Measurements from ENCODE around the gene ALX4.

Gene ALX4

DNA sequence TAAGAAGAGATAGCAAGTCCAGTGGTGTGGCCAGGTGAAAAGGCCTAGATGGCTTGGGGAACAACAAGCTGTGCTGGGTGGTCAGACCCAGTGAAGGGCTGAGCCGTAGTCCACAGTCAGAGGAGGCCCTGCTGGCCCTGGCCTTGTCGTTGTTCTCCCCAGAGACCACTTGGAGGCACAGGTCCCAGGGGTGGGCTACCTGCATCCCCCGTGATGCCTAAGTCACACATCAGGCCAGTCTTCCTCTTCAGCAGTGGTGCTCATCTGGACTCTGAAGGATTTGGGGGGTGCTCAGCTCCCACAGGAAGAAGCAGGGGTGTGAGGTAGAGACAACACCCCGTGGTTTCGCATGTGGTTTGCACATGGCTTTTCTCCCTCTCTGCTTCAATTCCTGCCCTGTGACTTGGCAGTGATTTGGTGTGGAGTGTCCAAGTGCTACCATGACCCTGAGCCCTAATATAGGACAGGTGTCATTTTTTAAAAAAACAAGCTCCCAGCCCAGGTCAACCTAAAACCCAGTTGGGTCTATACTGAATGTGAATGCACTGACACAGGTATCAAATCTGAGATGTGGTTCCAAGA is 51.0 kb downstream of the ALX4 start:
- H3K4me1 ChIP-seq (ENCODE audit: control insufficient read depth, insufficient read depth, low read length): peaks cover 22% of the 10 kb centered on the region
- H3K9me3 ChIP-seq (ENCODE audit: control insufficient read depth, low read length): no peaks in the 10 kb centered on the region
- no peak overlapping the region for H3K4me3 ChIP-seq (ENCODE audit: insufficient read depth, low read depth, low read length)
- H3K27ac ChIP-seq (ENCODE audit: insufficient read depth, low read depth, low read length, poor library complexity, severe bottlenecking): no peak overlapping the region
- H3K27me3 ChIP-seq (ENCODE audit: control insufficient read depth, insufficient read depth, low read length, poor library complexity, severe bottlenecking): no peaks in the 10 kb centered on the region
- H3K36me3 ChIP-seq (ENCODE audit: control insufficient read depth, insufficient read depth, low read length): no peaks in the 10 kb centered on the region
- WGBS, 2 experiments: 97 to 98% methylated on average over 5 of the region's 5 CpGs

DNA sequence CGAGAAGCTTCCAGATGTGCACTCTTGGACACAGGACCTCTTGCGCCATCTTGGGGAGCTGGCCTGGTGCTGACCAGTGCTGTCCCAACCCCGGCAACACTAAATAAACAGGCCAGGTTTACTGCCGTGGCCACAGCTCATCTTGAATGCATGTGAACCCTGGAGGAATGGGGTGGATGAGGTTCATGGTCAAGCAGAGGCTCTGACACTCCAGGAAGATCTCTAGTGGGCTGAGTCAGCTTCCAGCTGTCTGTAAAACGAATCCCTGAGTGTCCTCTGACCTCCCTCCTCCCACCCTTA is 51.8 kb downstream of the ALX4 start:
- Histone ChIP-seq H3K4me1 (ENCODE audit: control insufficient read depth, insufficient read depth, low read length) (peaks cover 15% of the 10 kb centered on the region), H3K27me3 (ENCODE audit: control insufficient read depth, insufficient read depth, low read length, poor library complexity, severe bottlenecking) (no peaks in the 10 kb centered on the region), H3K27ac (ENCODE audit: insufficient read depth, low read depth, low read length, poor library complexity, severe bottlenecking) (no peak overlapping the region), H3K36me3 (ENCODE audit: control insufficient read depth, insufficient read depth, low read length) (no peaks in the 10 kb centered on the region), H3K9me3 (ENCODE audit: control insufficient read depth, low read length) (no peaks in the 10 kb centered on the region), H3K4me3 (ENCODE audit: insufficient read depth, low read depth, low read length) (no peak overlapping the region)
- 88 to 92% methylated on average over 5 of the region's 5 CpGs for WGBS, 2 experiments

DNA sequence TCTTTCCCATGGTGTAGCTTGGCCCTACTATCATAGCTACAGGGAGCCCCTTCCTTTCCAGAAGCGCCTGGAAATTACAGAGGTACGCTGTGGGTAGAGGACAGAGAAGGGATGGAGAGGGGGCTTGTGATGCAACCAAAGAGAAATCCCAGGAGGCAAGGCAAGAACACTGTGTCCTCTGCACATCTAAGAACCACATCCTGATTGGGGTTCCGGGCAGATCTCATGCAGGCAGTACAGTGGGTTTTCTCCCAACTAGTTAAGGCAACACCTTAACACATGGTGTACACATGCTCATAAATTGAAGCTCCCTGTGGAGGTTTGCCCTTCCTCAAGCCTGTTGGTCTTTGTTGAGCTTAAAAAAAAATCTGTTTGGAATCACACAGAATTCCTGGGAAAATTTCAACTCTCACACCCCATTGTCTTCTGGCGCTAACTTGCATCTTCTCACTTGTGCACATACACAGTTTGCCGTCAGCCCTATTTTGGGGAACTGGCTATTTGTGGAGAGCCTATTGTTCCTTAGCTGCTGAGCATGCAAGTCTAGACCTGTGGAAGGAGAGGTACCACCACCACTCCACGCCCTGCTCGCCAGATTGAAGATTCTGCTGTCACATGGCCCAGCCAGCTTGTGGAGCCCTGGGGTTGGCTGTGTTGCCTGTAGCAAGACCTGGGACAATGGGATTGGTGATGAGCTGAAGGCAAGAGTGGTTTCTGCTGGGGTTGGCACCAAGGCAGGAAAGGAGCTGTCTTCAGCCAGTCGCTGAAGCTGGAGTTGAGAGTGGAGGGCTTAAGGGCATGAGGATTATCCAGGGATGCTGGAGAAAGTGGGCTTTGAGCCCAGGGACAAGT is 52.4 kb downstream of the ALX4 start:
- no peak overlapping the region for H3K27ac ChIP-seq (ENCODE audit: insufficient read depth, low read depth, low read length, poor library complexity, severe bottlenecking)
- H3K36me3 ChIP-seq (ENCODE audit: control insufficient read depth, insufficient read depth, low read length): no peaks in the 10 kb centered on the region
- 98% methylated on average over 8 of the region's 8 CpGs for WGBS, 2 experiments
- H3K4me1 ChIP-seq (ENCODE audit: control insufficient read depth, insufficient read depth, low read length): peaks cover 15% of the 10 kb centered on the region
- no peaks in the 10 kb centered on the region for H3K27me3 ChIP-seq (ENCODE audit: control insufficient read depth, insufficient read depth, low read length, poor library complexity, severe bottlenecking)
- no peaks in the 10 kb centered on the region for H3K9me3 ChIP-seq (ENCODE audit: control insufficient read depth, low read length)
- no peak overlapping the region for H3K4me3 ChIP-seq (ENCODE audit: insufficient read depth, low read depth, low read length)

DNA sequence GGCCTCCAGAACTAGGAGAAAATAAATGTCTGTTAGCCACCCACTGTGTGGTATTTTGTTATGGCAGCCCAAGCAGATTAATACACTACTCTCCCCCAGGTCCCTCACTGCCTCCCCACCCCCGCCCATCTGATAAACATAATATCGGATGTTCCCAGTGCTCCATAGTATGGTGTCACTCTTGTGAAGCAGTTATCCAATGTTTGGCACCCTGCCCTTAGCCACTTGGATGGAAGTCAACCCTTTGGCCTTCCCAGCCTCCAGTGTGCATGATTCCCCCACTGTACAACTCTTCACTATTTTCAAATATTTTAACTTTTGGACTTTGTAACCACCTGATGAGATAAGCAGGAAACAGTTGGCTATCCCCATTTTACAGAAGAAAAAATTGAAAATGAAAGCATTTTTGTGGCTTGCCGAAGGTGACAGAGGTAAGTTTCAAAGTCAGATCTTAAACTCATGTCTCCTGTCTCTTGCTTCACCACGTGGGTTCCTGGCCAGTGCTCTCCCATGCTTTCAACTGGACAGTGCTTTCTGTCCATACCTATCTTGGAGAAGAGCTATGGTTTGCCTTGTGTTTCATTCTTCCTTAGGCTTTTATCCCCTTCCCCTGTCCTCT is 53.2 kb downstream of the ALX4 start:
- WGBS, 2 experiments: 94 to 96% methylated on average over 4 of the region's 4 CpGs
- no peak overlapping the region for H3K4me3 ChIP-seq (ENCODE audit: insufficient read depth, low read depth, low read length)

DNA sequence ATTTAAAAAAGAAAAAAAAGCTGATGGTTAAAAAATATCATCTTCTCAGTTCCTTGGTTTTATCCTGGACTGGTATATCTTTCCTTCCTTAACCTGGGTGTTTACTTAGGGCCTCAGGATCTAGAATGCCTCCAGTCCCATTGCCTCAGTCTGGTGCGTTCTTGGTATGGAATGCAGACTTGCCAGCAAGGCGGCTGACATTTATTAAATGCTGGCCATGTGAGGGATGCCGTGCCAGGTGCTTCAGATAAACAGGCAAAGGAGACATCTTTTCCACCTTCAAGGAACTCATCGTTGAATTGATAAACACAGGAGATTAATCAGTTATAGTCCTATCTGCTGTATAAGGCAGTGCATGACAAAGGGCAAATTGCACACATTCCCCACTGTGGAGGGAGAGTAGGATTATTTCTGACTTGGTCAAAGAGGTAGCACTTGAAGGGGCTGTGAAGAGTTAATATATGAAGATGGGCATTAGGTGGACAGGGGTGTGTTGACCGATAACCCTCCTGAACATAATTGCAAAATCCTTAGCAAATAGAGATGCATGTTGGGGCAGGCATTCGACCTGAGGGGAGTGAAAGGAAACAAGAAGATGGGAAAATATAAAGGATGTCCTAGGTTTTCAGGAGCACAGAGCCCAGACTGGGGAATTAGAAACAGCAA is 54.4 kb downstream of the ALX4 start:
- WGBS, 2 experiments: 95 to 96% methylated on average over 6 of the region's 6 CpGs
- H3K36me3 ChIP-seq (ENCODE audit: control insufficient read depth, insufficient read depth, low read length): no peaks in the 10 kb centered on the region
- H3K27ac ChIP-seq (ENCODE audit: insufficient read depth, low read depth, low read length, poor library complexity, severe bottlenecking): no peak overlapping the region
- no peak overlapping the region for H3K4me3 ChIP-seq (ENCODE audit: insufficient read depth, low read depth, low read length)
- H3K27me3 ChIP-seq (ENCODE audit: control insufficient read depth, insufficient read depth, low read length, poor library complexity, severe bottlenecking): no peaks in the 10 kb centered on the region
- peaks cover 3% of the 10 kb centered on the region for H3K9me3 ChIP-seq (ENCODE audit: control insufficient read depth, low read length)
- peaks cover 13% of the 10 kb centered on the region for H3K4me1 ChIP-seq (ENCODE audit: control insufficient read depth, insufficient read depth, low read length)

More for the DNA sequence above, 53.2 kb downstream of the ALX4 start:
- Histone ChIP-seq H3K36me3 (ENCODE audit: control insufficient read depth, insufficient read depth, low read length) (no peaks in the 10 kb centered on the region), H3K9me3 (ENCODE audit: control insufficient read depth, low read length) (peaks cover 3% of the 10 kb centered on the region), H3K4me1 (ENCODE audit: control insufficient read depth, insufficient read depth, low read length) (peaks cover 15% of the 10 kb centered on the region), H3K27ac (ENCODE audit: insufficient read depth, low read depth, low read length, poor library complexity, severe bottlenecking) (no peak overlapping the region), H3K27me3 (ENCODE audit: control insufficient read depth, insufficient read depth, low read length, poor library complexity, severe bottlenecking) (no peaks in the 10 kb centered on the region)

DNA sequence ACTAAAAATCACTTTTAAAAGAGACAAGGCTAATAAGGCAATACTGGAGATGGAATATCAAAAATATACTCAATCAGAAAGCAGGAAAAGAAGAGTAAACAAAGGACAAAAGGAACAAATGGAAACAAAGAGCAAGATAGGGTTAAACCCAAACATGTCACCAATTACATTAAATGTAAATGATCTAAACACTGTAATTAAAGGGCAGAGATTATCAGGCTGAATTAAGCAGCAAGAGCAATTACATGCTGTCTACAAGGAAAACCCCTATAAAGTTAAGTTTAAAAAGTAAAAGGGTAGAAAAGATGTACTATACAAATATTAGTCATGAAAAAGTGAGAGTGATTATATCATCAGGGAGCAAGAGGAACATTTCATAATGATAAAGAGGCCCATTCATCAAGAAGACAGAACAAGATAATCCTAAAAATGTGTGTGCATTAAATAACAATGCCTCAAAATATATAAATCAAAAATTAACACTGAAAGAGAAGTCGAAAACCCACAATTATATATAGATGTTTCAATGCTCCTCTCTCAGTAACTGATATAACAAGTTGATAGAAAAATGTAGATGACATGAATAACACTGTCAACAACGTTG is 56.8 kb downstream of the ALX4 start:
- Histone ChIP-seq H3K4me3 (ENCODE audit: insufficient read depth, low read depth, low read length) (no peak overlapping the region), H3K27me3 (ENCODE audit: control insufficient read depth, insufficient read depth, low read length, poor library complexity, severe bottlenecking) (no peaks in the 10 kb centered on the region), H3K4me1 (ENCODE audit: control insufficient read depth, insufficient read depth, low read length) (no peaks in the 10 kb centered on the region)

DNA sequence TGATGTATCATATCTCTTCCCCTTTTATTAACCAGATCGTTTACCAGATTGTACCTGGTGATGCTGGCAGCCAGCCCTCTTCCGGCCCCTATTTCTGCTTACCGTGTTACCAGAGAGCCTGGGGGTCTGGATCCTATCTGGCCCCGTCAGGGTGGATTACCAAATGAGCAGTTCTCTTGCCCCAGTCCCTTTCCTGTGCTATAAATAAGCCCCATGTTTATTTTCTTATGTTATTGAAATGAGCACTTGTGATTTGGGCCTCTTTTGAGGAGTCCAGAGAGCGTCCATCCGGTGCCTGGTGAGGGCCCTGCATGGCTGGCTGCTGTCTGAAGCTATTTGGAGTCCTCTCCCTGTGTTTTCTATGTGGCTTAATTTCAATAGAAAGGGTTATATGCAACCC is 59.5 kb downstream of the ALX4 start:
- H3K4me3 ChIP-seq (ENCODE audit: insufficient read depth, low read depth, low read length): no peak overlapping the region
- no peaks in the 10 kb centered on the region for H3K36me3 ChIP-seq (ENCODE audit: control insufficient read depth, insufficient read depth, low read length)
- H3K27ac ChIP-seq (ENCODE audit: insufficient read depth, low read depth, low read length, poor library complexity, severe bottlenecking): no peak overlapping the region
- peaks cover 8% of the 10 kb centered on the region for H3K4me1 ChIP-seq (ENCODE audit: control insufficient read depth, insufficient read depth, low read length)
- 84 to 89% methylated on average over 6 of the region's 6 CpGs for WGBS, 2 experiments
- H3K27me3 ChIP-seq (ENCODE audit: control insufficient read depth, insufficient read depth, low read length, poor library complexity, severe bottlenecking): no peaks in the 10 kb centered on the region
- H3K9me3 ChIP-seq (ENCODE audit: control insufficient read depth, low read length): peaks cover 3% of the 10 kb centered on the region

More for the DNA sequence above, 56.8 kb downstream of the ALX4 start:
- Histone ChIP-seq H3K9me3 (ENCODE audit: control insufficient read depth, low read length) (peaks cover 3% of the 10 kb centered on the region), H3K36me3 (ENCODE audit: control insufficient read depth, insufficient read depth, low read length) (no peaks in the 10 kb centered on the region), H3K27ac (ENCODE audit: insufficient read depth, low read depth, low read length, poor library complexity, severe bottlenecking) (no peak overlapping the region)
- whole genome bisulfite sequencing, 2 experiments: 86 to 100% methylated on average over 1 to 2 of the region's 2 CpGs

DNA sequence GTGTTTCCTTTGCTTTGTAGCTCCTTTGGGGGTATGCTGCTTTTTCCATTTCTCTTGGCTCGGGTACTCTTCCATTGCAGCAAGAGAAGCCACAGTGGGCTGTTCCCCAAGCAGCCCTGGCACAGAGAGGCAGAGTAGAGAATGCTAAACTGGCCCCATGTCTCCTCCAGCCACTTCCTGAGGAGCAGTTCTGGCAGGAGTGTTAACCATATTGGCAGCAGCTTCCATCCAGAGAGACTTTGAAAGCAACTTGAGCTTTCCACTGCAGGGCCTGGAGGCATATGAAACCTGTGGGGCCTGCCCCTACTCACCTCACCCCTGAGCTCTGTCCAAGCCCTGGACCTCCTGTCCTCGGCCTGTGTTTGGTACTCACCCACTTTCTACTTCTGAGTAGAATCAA is 61.8 kb downstream of the ALX4 start:
- peaks cover 3% of the 10 kb centered on the region for H3K9me3 ChIP-seq (ENCODE audit: control insufficient read depth, low read length)
- 90 to 95% methylated on average over 2 of the region's 2 CpGs for WGBS, 2 experiments
- H3K4me1 ChIP-seq (ENCODE audit: control insufficient read depth, insufficient read depth, low read length): peaks cover 26% of the 10 kb centered on the region
- H3K36me3 ChIP-seq (ENCODE audit: control insufficient read depth, insufficient read depth, low read length): no peaks in the 10 kb centered on the region
- no peak overlapping the region for H3K4me3 ChIP-seq (ENCODE audit: insufficient read depth, low read depth, low read length)
- no peak overlapping the region for H3K27ac ChIP-seq (ENCODE audit: insufficient read depth, low read depth, low read length, poor library complexity, severe bottlenecking)
- H3K27me3 ChIP-seq (ENCODE audit: control insufficient read depth, insufficient read depth, low read length, poor library complexity, severe bottlenecking): no peaks in the 10 kb centered on the region

DNA sequence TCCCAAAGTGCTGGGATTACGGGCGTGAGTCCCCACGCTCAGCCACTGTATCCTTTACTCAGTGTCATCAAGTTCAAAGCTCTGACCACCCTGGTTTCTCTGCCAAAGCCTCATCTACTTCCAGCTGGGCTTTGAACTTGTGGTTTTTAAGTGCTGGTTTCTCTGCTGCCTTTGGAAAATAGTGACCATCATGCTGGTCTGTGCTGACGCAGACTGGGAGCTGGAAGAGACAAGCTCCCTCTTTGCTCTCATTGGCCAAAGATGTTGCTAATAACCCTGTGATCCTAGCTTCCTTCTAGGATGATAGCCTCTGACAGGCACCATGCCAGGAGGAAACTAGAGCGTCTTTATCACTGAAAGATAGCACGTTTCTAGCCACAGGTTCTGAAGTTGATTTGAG is 62.4 kb downstream of the ALX4 start:
- Histone ChIP-seq H3K36me3 (ENCODE audit: control insufficient read depth, insufficient read depth, low read length) (no peaks in the 10 kb centered on the region), H3K4me3 (ENCODE audit: insufficient read depth, low read depth, low read length) (no peak overlapping the region), H3K9me3 (ENCODE audit: control insufficient read depth, low read length) (peaks cover 3% of the 10 kb centered on the region), H3K27ac (ENCODE audit: insufficient read depth, low read depth, low read length, poor library complexity, severe bottlenecking) (no peak overlapping the region), H3K4me1 (ENCODE audit: control insufficient read depth, insufficient read depth, low read length) (peaks cover 32% of the 10 kb centered on the region), H3K27me3 (ENCODE audit: control insufficient read depth, insufficient read depth, low read length, poor library complexity, severe bottlenecking) (no peaks in the 10 kb centered on the region)
- 79 to 80% methylated on average over 6 of the region's 6 CpGs for WGBS, 2 experiments

DNA sequence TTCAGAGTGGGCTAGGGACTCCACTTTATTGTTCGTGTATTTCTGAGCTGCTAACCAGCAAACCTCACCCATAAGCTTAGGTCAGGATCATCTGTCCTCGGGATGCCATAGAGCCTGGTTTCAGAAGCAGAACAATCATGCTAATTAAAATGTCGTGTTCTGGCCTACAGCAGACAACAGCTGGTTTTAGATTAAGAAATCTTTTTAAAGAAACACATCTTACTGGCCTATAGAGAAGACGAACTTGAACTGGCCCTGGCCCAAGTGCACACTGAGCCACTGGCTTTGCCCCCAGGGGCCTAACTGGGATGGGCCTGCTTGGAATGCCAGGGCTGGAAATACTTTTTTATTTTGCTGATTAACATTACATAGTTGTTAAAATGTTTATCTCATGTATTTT is 63.2 kb downstream of the ALX4 start:
- WGBS, 2 experiments: 82 to 93% methylated on average over 4 of the region's 4 CpGs
- Histone ChIP-seq H3K36me3 (ENCODE audit: control insufficient read depth, insufficient read depth, low read length) (no peaks in the 10 kb centered on the region), H3K4me1 (ENCODE audit: control insufficient read depth, insufficient read depth, low read length) (peaks cover 40% of the 10 kb centered on the region), H3K4me3 (ENCODE audit: insufficient read depth, low read depth, low read length) (no peak overlapping the region), H3K27me3 (ENCODE audit: control insufficient read depth, insufficient read depth, low read length, poor library complexity, severe bottlenecking) (no peaks in the 10 kb centered on the region), H3K27ac (ENCODE audit: insufficient read depth, low read depth, low read length, poor library complexity, severe bottlenecking) (no peak overlapping the region), H3K9me3 (ENCODE audit: control insufficient read depth, low read length) (no peaks in the 10 kb centered on the region)
